K562 (cell line): ENCODE data around the gene JDP2. TPM values are rescaled to one million over a fixed set of nuclear protein-coding genes. Genes with fewer than 3 reads are reported as not detected.

ENCODE experiments used
- BACH1 ChIP-seq: fragments of 200-800 bp; sonication (Bioruptor generic); IDR thresholded peaks from 2 replicates; pipeline ENCODE4 v1.6.1; 2016; ENCODE audit warnings: missing genetic modification characterization, missing compliant biosample characterization
- ESRRA ChIP-seq: fragments of 450-650 bp; IDR thresholded peaks from 2 replicates; pipeline ENCODE4 v1.6.1; 2014; ENCODE audit warnings: low read depth, mild to moderate bottlenecking, moderate library complexity, borderline replicate concordance
- ILF3 ChIP-seq: fragments of 450-650 bp; IDR thresholded peaks from 2 replicates; pipeline ENCODE4 v1.6.1; 2018; ENCODE audit warnings: antibody characterized with exemption, mild to moderate bottlenecking, moderate library complexity, borderline replicate concordance
- NCOA2 ChIP-seq, 2 experiments: fragments of 450-650 bp; IDR thresholded peaks; 2 replicates each; pipeline ENCODE4 v1.6.1; 2018; ENCODE audit warnings: mild to moderate bottlenecking in 2 of 2, moderate library complexity in 1 of 2; ENCODE audit not compliant: partially characterized antibody in 2 of 2
- NR2F6 ChIP-seq: fragments of 450-650 bp; formaldehyde crosslinking; IDR thresholded peaks from 2 replicates; pipeline ENCODE4 v1.4.0; 2020; ENCODE audit warnings: mild to moderate bottlenecking
- RAD51 ChIP-seq: fragments of 450-650 bp; IDR thresholded peaks from 2 replicates; pipeline ENCODE4 v1.7.1; 2016; ENCODE audit warnings: low read depth, mild to moderate bottlenecking, borderline replicate concordance
- SMARCB1 ChIP-seq: IDR thresholded peaks from 2 replicates; pipeline ENCODE4 v1.6.1; 2011; ENCODE audit warnings: improper control_type of control experiment, low read depth; ENCODE audit not compliant: insufficient read length
- ZNF175 ChIP-seq: fragments of 200-800 bp; sonication (Bioruptor generic); IDR thresholded peaks from 2 replicates; pipeline ENCODE4 v1.6.1; 2016; ENCODE audit warnings: low read depth, mild to moderate bottlenecking, missing genetic modification characterization, missing compliant biosample characterization
- ZNF224 ChIP-seq: sonication (generic); formaldehyde crosslinking; IDR thresholded peaks from 2 replicates; pipeline ENCODE4 v1.8.0; 2022; ENCODE audit warnings: mild to moderate bottlenecking, missing genetic modification reagents
- ZNF696 ChIP-seq: fragments of 250-450 bp; sonication (Bioruptor Pico); conservative IDR thresholded peaks from 2 replicates; pipeline ENCODE4 v1.4.0; 2020; ENCODE audit warnings: mild to moderate bottlenecking, moderate library complexity
- polyA plus RNA-seq, 8 experiments: library from polyadenylated mRNA; depleted of rRNA in 4 of 8; stranded (reverse) in 5 of 8; unstranded in 3 of 8; fragments of >200 nt; fragmentation: Nextera tagmentation in 2 of 8; fragmentation: Illumina TruSeq in 1 of 8; extraction: Ambion mirVana in 2 of 8; extraction: Trizol in 1 of 8; gene quantifications; 2 replicates each; pipeline versions ENCODE4 v1.2.1 to v1.2.3, GENCODE V29; 2011 to 2014; ENCODE audit warnings: inconsistent platforms in 1 of 8, missing spikeins in 1 of 8
- total RNA-seq, 7 experiments: library from RNA; depleted of rRNA in 6 of 7; stranded (reverse); fragments of >200 nt in 6 of 7; fragmentation: Illumina TruSeq in 2 of 7; extraction: Trizol in 2 of 7; gene quantifications; 2 replicates each; pipeline versions ENCODE4 v1.2.1 to v1.2.3, GENCODE V29; 2011 to 2021; ENCODE audit warnings: low replicate concordance in 1 of 7
- TF ChIP-seq, protein P1 (sequence below): fragments of 450-650 bp; IDR thresholded peaks from 2 replicates; pipeline ENCODE4 v1.7.0; 2016; ENCODE audit warnings: borderline replicate concordance

JDP2 gene
- total and polyA plus RNA-seq, 9 of the 15 experiments (the other 6 are each of a cell fraction or from before 2014, with no cell fraction given) = 0.27 to 13.8 (median 3.1) TPM

DNA sequence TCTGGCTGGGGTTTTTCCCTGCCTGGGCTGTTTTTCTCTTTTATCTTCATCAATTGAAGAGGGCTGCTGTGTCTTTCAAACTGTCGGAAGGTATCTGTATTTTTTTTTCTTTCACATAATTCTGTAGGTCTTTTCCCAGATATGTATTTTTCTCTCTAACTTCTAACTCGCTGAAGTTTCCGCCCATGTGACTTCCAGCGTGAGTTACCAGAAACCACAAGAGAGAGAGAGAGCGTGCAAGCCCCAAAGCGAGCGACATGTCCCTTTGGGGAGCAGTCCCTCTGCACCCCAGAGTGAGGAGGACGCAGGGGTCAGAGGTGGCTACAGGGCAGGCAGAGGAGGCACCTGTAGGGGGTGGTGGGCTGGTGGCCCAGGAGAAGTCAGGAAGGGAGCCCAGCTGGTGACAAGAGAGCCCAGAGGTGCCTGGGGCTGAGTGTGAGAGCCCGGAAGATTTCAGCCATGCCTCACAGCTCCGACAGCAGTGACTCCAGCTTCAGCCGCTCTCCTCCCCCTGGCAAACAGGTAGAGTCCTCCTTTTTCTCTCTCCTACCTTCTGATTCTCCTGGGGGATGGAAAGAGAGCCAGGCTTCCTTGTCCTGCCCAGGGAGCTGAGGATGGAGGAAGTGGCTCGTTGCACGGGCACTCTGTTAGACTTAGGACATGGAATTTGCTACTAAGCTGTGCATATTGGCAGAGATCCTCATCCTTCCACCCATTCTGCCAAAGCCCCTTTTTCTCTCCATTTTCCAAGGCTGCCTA is 94.6 kb downstream of the JDP2 start, which contains the start of gene BATF (continued):
- no peak for TF ChIP-seq BACH1 (tag)
- TF ChIP-seq, protein P1, sequence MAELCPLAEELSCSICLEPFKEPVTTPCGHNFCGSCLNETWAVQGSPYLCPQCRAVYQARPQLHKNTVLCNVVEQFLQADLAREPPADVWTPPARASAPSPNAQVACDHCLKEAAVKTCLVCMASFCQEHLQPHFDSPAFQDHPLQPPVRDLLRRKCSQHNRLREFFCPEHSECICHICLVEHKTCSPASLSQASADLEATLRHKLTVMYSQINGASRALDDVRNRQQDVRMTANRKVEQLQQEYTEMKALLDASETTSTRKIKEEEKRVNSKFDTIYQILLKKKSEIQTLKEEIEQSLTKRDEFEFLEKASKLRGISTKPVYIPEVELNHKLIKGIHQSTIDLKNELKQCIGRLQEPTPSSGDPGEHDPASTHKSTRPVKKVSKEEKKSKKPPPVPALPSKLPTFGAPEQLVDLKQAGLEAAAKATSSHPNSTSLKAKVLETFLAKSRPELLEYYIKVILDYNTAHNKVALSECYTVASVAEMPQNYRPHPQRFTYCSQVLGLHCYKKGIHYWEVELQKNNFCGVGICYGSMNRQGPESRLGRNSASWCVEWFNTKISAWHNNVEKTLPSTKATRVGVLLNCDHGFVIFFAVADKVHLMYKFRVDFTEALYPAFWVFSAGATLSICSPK = no peak
- TF ChIP-seq ILF3 = no peak
- TF ChIP-seq ZNF696 = no peak
- peak; percentile 48 for TF ChIP-seq RAD51
- TF ChIP-seq ESRRA = peak; percentile 16; the same call in 1 of the 2 replicates
- no peak for TF ChIP-seq NR2F6
- TF ChIP-seq SMARCB1 = no peak
- no peak for TF ChIP-seq NCOA2 (IDR thresholded peaks at IDR 0.05; ENCODE audit: partially characterized antibody in 2 of 2)
- no peak for TF ChIP-seq ZNF224
- peak; percentile 56; the same call in 1 of the 2 replicates for TF ChIP-seq ZNF175 (CRISPR knock-in tag)
